Measurements from ENCODE around the gene MTTP.

Gene MTTP

GRCh38 chr4:99637174-99637573 is 62.5 kb downstream of the MTTP start:
- no peak for DNase-seq (ENCODE audit: extremely low read depth, low read depth)

GRCh38 chr4:99640676-99641075 is 66.1 kb downstream of the MTTP start:
- no peak for TF ChIP-seq CTCF (IDR thresholded peaks at IDR 0.05; ENCODE audit: low read depth, low read length)
- no peak for DNase-seq (ENCODE audit: extremely low read depth, low read depth)

More at GRCh38 chr4:99637174-99637573, 62.5 kb downstream of the MTTP start:
- TF ChIP-seq CTCF (IDR thresholded peaks at IDR 0.05; ENCODE audit: low read depth, low read length), result no peak

- TF ChIP-seq CTCF (IDR thresholded peaks at IDR 0.05; ENCODE audit: low read depth, low read length), result no peak
- DNase-seq (ENCODE audit: extremely low read depth, low read depth), result no peak
These were observed 68.3 kb downstream of the MTTP start for GRCh38 chr4:99642725-99643489.

GRCh38 chr4:99644453-99644852 is 69.8 kb downstream of the MTTP start:
- no peak for DNase-seq (ENCODE audit: extremely low read depth, low read depth)
- no peak for TF ChIP-seq CTCF (IDR thresholded peaks at IDR 0.05; ENCODE audit: low read depth, low read length)

- no peak for DNase-seq (ENCODE audit: extremely low read depth, low read depth)
These were observed 70.4 kb downstream of the MTTP start for GRCh38 chr4:99645036-99645435.

GRCh38 chr4:99645638-99646037 is 71.0 kb downstream of the MTTP start:
- DNase-seq (ENCODE audit: extremely low read depth, low read depth), result no peak
- no peak for TF ChIP-seq CTCF (IDR thresholded peaks at IDR 0.05; ENCODE audit: low read depth, low read length)

More at GRCh38 chr4:99645036-99645435, 70.4 kb downstream of the MTTP start:
- TF ChIP-seq CTCF (IDR thresholded peaks at IDR 0.05; ENCODE audit: low read depth, low read length), result no peak

- TF ChIP-seq CTCF (IDR thresholded peaks at IDR 0.05; ENCODE audit: low read depth, low read length), result no peak
- DNase-seq (ENCODE audit: extremely low read depth, low read depth), result no peak
These were observed 72.4 kb downstream of the MTTP start for GRCh38 chr4:99647071-99647470.
